ENCODE measurements around the gene CARM1.
A peak's percentile ranks its signal among the peaks of the same experiment; 100 is the strongest.
"Not testable (repeated sequence)": the region's sequence is repeated elsewhere in the genome, so short reads cannot be mapped to it uniquely, and the experiment has no call there.

GRCh38 chr19:10959277-10959968 lies 88.1 kb downstream of the CARM1 start:
- TF ChIP-seq CTCF (IDR thresholded peaks at IDR 0.05; ENCODE audit: extremely low read depth in 1 of 2, insufficient read depth in 1 of 2, low read depth in 1 of 2, low read length in 2 of 2); POLR2AphosphoS5 (IDR thresholded peaks at IDR 0.05; ENCODE audit: insufficient read depth, low read depth, low read length); EZH2 (IDR thresholded peaks at IDR 0.05; ENCODE audit: borderline replicate concordance, low read depth, low read length, severe bottlenecking); JUN (IDR thresholded peaks at IDR 0.05; ENCODE audit: borderline replicate concordance, insufficient read depth, insufficient read length, low read depth); MAX (IDR thresholded peaks at IDR 0.05; ENCODE audit: insufficient read depth, insufficient read length); MYC (IDR thresholded peaks at IDR 0.05; ENCODE audit: low read depth, low read length); FOS (IDR thresholded peaks at IDR 0.05; ENCODE audit: borderline replicate concordance, insufficient read depth, low read length); GATA2 (IDR thresholded peaks at IDR 0.05; ENCODE audit: insufficient read depth, insufficient read length, low read depth, low read length): not testable (repeated sequence)
- peak; percentile 39 for TF ChIP-seq POLR2A (IDR thresholded peaks at IDR 0.05; ENCODE audit: low read depth, low read length)
